ENCODE results near the gene HSD17B12. TPM values are rescaled to one million over a fixed set of nuclear protein-coding genes. Genes with fewer than 3 reads are reported as not detected.

The HSD17B12 gene
- total and polyA plus RNA-seq, 2 experiments from 2014 or later: 128 to 168 TPM

DNA sequence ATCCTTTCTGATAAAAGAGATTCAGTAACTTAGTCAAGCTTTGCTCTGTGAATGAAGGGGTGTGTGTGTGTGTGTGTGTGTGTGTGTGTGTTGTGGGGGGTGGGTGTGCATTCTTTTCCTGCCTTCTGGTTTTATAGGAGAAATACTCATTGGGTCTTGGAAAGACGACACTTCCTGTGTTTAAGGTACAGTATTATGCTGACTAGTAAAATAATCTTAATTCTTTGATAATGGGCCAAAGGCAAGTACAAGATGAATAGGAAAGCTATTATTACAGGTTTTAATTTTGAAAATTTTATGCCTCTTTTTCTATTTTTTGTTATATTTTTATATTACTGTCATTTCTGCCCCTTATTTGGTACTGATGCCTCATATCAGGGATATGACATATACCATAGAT is 26.1 kb downstream of the HSD17B12 start:
- Histone ChIP-seq H3K36me3 (ENCODE audit: insufficient read depth) (no peaks in the 10 kb centered on the region), H3K4me1 (ENCODE audit: insufficient read depth) (peaks cover 12% of the 10 kb centered on the region), H3K27ac (ENCODE audit: low read depth) (no peak overlapping the region), H3K27me3 (ENCODE audit: insufficient read depth) (no peaks in the 10 kb centered on the region), H3F3A (replicated peaks; ENCODE audit: low read depth) (no peaks in the 10 kb centered on the region), H4K20me1 (replicated peaks; ENCODE audit: insufficient read depth) (peaks cover 66% of the 10 kb centered on the region), H2AFZ (no peak overlapping the region), H3K79me2 (replicated peaks; ENCODE audit: insufficient read depth) (peaks cover 100% of the 10 kb centered on the region), H3K4me3 (no peak overlapping the region), H3K9me2 (ENCODE audit: insufficient read depth) (no peaks in the 10 kb centered on the region), H3K4me2 (no peak overlapping the region)
- no peak for DNase-seq (ENCODE audit: low spot score)
- TF ChIP-seq ZNF331 (CRISPR knock-in tag; IDR thresholded peaks at IDR 0.05; ENCODE audit: low read depth) (no peak), ZNF114 (CRISPR knock-in tag; IDR thresholded peaks at IDR 0.05) (no peak), EZH2phosphoT487 (IDR thresholded peaks at IDR 0.05; ENCODE audit: unreplicated experiment) (no peak), EZH2 (IDR thresholded peaks at IDR 0.05; ENCODE audit: low read depth, unreplicated experiment) (no peak), CREB1 (CRISPR knock-in tag; IDR thresholded peaks at IDR 0.05; ENCODE audit: low read depth) (no peak), JUNB (IDR thresholded peaks at IDR 0.05; ENCODE audit: unreplicated experiment) (no peak), POLR2AphosphoS5 (IDR thresholded peaks at IDR 0.05; ENCODE audit: low read depth) (no peak), STAT1 (IDR thresholded peaks at IDR 0.05; ENCODE audit: unreplicated experiment) (no peak), NANOG (IDR thresholded peaks at IDR 0.05; ENCODE audit: borderline replicate concordance) (no peak)
- TF ChIP-seq, protein P1, sequence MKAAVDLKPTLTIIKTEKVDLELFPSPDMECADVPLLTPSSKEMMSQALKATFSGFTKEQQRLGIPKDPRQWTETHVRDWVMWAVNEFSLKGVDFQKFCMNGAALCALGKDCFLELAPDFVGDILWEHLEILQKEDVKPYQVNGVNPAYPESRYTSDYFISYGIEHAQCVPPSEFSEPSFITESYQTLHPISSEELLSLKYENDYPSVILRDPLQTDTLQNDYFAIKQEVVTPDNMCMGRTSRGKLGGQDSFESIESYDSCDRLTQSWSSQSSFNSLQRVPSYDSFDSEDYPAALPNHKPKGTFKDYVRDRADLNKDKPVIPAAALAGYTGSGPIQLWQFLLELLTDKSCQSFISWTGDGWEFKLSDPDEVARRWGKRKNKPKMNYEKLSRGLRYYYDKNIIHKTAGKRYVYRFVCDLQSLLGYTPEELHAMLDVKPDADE (IDR thresholded peaks at IDR 0.05): no peak
- TF ChIP-seq, protein P2, sequence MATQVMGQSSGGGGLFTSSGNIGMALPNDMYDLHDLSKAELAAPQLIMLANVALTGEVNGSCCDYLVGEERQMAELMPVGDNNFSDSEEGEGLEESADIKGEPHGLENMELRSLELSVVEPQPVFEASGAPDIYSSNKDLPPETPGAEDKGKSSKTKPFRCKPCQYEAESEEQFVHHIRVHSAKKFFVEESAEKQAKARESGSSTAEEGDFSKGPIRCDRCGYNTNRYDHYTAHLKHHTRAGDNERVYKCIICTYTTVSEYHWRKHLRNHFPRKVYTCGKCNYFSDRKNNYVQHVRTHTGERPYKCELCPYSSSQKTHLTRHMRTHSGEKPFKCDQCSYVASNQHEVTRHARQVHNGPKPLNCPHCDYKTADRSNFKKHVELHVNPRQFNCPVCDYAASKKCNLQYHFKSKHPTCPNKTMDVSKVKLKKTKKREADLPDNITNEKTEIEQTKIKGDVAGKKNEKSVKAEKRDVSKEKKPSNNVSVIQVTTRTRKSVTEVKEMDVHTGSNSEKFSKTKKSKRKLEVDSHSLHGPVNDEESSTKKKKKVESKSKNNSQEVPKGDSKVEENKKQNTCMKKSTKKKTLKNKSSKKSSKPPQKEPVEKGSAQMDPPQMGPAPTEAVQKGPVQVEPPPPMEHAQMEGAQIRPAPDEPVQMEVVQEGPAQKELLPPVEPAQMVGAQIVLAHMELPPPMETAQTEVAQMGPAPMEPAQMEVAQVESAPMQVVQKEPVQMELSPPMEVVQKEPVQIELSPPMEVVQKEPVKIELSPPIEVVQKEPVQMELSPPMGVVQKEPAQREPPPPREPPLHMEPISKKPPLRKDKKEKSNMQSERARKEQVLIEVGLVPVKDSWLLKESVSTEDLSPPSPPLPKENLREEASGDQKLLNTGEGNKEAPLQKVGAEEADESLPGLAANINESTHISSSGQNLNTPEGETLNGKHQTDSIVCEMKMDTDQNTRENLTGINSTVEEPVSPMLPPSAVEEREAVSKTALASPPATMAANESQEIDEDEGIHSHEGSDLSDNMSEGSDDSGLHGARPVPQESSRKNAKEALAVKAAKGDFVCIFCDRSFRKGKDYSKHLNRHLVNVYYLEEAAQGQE (IDR thresholded peaks at IDR 0.05; ENCODE audit: unreplicated experiment): no peak
- TF ChIP-seq, protein P3, sequence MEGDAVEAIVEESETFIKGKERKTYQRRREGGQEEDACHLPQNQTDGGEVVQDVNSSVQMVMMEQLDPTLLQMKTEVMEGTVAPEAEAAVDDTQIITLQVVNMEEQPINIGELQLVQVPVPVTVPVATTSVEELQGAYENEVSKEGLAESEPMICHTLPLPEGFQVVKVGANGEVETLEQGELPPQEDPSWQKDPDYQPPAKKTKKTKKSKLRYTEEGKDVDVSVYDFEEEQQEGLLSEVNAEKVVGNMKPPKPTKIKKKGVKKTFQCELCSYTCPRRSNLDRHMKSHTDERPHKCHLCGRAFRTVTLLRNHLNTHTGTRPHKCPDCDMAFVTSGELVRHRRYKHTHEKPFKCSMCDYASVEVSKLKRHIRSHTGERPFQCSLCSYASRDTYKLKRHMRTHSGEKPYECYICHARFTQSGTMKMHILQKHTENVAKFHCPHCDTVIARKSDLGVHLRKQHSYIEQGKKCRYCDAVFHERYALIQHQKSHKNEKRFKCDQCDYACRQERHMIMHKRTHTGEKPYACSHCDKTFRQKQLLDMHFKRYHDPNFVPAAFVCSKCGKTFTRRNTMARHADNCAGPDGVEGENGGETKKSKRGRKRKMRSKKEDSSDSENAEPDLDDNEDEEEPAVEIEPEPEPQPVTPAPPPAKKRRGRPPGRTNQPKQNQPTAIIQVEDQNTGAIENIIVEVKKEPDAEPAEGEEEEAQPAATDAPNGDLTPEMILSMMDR (conservative IDR thresholded peaks at IDR 0.05; ENCODE audit: low read depth in 2 of 2): no peak
- H3K27me3 Mint-ChIP-seq (ENCODE audit: insufficient read depth, low read depth, poor library complexity): no peaks in the 10 kb centered on the region
- peaks cover 3% of the 10 kb centered on the region; the same call in 1 of the 3 replicates for H3K9me3 Mint-ChIP-seq
- no peak overlapping the region for H3K27ac Mint-ChIP-seq
- H3K36me3 Mint-ChIP-seq (ENCODE audit: low read depth): peaks cover 19% of the 10 kb centered on the region; the same call in 2 of the 3 replicates
- no peak for ATAC-seq
- H3K4me1 Mint-ChIP-seq: peaks cover 13% of the 10 kb centered on the region; the same call in 2 of the 3 replicates
- no peak overlapping the region for H3K4me3 Mint-ChIP-seq

Measured in GM23338 (cell line).